ENCODE results near the gene PIAS4. TPM values are rescaled to one million over a fixed set of nuclear protein-coding genes. Genes with fewer than 3 reads are reported as not detected.

The PIAS4 gene
- total and polyA plus RNA-seq, 2 of the 13 experiments (the other 11 are each of a cell fraction or from before 2014, with no cell fraction given) = 9.0 to 20.1 TPM

DNA sequence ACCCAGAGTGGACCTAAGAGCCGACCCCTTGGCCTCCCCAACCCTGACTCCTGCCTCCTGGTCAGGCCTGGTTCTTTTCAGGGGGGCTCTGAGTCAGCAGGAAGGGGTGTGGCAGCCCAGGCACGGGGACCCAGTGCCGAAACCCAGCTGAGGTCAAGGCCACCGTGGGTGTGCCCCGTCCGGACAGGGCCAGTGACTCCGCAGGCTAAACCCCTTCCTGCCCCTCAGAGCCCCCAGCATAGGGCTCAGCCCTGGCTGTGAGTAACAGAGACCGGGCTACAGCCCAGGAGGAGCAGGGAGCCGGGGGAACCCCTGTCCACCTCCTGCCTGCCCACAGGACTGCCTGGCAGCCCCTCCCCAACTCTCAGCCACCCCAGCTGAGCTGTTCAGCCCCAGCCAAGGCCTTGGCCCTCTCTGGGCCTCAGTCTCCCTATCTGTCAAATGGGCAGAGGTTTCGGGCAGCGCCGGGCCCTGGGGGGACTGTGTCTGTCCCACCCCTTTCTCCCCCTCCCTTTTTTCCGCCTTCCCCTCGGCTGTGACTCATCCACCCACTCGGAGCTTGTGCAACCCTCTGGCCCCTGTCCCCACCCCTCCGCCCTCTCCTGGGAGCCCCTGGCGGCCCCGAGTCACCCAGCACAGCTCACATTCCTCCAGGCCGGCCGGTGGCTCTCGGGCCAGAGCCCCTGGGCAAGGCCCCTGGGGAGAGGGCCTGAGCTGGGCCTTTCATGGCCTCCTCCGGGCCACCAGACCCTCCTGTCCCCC is 50.6 kb downstream of the PIAS4 start (continued):
- TF ChIP-seq, protein P1, sequence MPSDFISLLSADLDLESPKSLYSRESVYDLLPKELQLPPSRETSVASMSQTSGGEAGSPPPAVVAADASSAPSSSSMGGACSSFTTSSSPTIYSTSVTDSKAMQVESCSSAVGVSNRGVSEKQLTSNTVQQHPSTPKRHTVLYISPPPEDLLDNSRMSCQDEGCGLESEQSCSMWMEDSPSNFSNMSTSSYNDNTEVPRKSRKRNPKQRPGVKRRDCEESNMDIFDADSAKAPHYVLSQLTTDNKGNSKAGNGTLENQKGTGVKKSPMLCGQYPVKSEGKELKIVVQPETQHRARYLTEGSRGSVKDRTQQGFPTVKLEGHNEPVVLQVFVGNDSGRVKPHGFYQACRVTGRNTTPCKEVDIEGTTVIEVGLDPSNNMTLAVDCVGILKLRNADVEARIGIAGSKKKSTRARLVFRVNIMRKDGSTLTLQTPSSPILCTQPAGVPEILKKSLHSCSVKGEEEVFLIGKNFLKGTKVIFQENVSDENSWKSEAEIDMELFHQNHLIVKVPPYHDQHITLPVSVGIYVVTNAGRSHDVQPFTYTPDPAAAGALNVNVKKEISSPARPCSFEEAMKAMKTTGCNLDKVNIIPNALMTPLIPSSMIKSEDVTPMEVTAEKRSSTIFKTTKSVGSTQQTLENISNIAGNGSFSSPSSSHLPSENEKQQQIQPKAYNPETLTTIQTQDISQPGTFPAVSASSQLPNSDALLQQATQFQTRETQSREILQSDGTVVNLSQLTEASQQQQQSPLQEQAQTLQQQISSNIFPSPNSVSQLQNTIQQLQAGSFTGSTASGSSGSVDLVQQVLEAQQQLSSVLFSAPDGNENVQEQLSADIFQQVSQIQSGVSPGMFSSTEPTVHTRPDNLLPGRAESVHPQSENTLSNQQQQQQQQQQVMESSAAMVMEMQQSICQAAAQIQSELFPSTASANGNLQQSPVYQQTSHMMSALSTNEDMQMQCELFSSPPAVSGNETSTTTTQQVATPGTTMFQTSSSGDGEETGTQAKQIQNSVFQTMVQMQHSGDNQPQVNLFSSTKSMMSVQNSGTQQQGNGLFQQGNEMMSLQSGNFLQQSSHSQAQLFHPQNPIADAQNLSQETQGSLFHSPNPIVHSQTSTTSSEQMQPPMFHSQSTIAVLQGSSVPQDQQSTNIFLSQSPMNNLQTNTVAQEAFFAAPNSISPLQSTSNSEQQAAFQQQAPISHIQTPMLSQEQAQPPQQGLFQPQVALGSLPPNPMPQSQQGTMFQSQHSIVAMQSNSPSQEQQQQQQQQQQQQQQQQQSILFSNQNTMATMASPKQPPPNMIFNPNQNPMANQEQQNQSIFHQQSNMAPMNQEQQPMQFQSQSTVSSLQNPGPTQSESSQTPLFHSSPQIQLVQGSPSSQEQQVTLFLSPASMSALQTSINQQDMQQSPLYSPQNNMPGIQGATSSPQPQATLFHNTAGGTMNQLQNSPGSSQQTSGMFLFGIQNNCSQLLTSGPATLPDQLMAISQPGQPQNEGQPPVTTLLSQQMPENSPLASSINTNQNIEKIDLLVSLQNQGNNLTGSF (CRISPR knock-in tag; IDR thresholded peaks at IDR 0.05) = no peak
- TF ChIP-seq SOX5 (CRISPR knock-in tag; IDR thresholded peaks at IDR 0.05; ENCODE audit: borderline replicate concordance) (peak; percentile 42), ZNF883 (CRISPR knock-in tag; IDR thresholded peaks at IDR 0.05; ENCODE audit: not compliant biosample characterization) (peak; percentile 76), SSRP1 (CRISPR knock-in tag; IDR thresholded peaks at IDR 0.05) (peak; percentile 66), TARDBP (CRISPR knock-in tag; IDR thresholded peaks at IDR 0.05) (peak; percentile 53; the same call in 1 of the 2 replicates), ZNF589 (CRISPR knock-in tag; conservative IDR thresholded peaks at IDR 0.05) (no peak), NKX3-1 (CRISPR knock-in tag; IDR thresholded peaks at IDR 0.05) (peak; percentile 26; the same call in 1 of the 2 replicates), SOX6 (IDR thresholded peaks at IDR 0.05) (no peak), SOX6 (CRISPR knock-in tag; IDR thresholded peaks at IDR 0.05) (peak; percentile 76)
- TF ChIP-seq, protein P2, sequence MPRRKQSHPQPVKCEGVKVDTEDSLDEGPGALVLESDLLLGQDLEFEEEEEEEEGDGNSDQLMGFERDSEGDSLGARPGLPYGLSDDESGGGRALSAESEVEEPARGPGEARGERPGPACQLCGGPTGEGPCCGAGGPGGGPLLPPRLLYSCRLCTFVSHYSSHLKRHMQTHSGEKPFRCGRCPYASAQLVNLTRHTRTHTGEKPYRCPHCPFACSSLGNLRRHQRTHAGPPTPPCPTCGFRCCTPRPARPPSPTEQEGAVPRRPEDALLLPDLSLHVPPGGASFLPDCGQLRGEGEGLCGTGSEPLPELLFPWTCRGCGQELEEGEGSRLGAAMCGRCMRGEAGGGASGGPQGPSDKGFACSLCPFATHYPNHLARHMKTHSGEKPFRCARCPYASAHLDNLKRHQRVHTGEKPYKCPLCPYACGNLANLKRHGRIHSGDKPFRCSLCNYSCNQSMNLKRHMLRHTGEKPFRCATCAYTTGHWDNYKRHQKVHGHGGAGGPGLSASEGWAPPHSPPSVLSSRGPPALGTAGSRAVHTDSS (CRISPR knock-in tag; conservative IDR thresholded peaks at IDR 0.05) = no peak
- TF ChIP-seq, protein P3, sequence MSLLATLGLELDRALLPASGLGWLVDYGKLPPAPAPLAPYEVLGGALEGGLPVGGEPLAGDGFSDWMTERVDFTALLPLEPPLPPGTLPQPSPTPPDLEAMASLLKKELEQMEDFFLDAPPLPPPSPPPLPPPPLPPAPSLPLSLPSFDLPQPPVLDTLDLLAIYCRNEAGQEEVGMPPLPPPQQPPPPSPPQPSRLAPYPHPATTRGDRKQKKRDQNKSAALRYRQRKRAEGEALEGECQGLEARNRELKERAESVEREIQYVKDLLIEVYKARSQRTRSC (CRISPR knock-in tag; IDR thresholded peaks at IDR 0.05; ENCODE audit: low read depth) = no peak
- TF ChIP-seq, protein P4, sequence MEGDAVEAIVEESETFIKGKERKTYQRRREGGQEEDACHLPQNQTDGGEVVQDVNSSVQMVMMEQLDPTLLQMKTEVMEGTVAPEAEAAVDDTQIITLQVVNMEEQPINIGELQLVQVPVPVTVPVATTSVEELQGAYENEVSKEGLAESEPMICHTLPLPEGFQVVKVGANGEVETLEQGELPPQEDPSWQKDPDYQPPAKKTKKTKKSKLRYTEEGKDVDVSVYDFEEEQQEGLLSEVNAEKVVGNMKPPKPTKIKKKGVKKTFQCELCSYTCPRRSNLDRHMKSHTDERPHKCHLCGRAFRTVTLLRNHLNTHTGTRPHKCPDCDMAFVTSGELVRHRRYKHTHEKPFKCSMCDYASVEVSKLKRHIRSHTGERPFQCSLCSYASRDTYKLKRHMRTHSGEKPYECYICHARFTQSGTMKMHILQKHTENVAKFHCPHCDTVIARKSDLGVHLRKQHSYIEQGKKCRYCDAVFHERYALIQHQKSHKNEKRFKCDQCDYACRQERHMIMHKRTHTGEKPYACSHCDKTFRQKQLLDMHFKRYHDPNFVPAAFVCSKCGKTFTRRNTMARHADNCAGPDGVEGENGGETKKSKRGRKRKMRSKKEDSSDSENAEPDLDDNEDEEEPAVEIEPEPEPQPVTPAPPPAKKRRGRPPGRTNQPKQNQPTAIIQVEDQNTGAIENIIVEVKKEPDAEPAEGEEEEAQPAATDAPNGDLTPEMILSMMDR (CRISPR knock-in tag; IDR thresholded peaks at IDR 0.05) = peak; percentile 67
- TF ChIP-seq, protein P5, sequence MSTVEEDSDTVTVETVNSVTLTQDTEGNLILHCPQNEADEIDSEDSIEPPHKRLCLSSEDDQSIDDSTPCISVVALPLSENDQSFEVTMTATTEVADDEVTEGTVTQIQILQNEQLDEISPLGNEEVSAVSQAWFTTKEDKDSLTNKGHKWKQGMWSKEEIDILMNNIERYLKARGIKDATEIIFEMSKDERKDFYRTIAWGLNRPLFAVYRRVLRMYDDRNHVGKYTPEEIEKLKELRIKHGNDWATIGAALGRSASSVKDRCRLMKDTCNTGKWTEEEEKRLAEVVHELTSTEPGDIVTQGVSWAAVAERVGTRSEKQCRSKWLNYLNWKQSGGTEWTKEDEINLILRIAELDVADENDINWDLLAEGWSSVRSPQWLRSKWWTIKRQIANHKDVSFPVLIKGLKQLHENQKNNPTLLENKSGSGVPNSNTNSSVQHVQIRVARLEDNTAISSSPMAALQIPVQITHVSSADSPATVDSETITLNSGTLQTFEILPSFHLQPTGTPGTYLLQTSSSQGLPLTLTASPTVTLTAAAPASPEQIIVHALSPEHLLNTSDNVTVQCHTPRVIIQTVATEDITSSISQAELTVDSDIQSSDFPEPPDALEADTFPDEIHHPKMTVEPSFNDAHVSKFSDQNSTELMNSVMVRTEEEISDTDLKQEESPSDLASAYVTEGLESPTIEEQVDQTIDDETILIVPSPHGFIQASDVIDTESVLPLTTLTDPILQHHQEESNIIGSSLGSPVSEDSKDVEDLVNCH (CRISPR knock-in tag; IDR thresholded peaks at IDR 0.05) = no peak

Data from HepG2 (cell line).